Activated naive CD4-positive, alpha-beta T cell treated with Interleukin-2 at 50 U/mL for 16 hours (primary cell): ENCODE results near the gene ITGA3.
"Not testable (repeated sequence)": the region's sequence is repeated elsewhere in the genome, so short reads cannot be mapped to it uniquely, and the experiment has no call there.

Experiments
- DNase-seq: peaks from one replicate; pipeline ENCODE4 v3.0.0-alpha.2; 2020

The ITGA3 gene

DNA sequence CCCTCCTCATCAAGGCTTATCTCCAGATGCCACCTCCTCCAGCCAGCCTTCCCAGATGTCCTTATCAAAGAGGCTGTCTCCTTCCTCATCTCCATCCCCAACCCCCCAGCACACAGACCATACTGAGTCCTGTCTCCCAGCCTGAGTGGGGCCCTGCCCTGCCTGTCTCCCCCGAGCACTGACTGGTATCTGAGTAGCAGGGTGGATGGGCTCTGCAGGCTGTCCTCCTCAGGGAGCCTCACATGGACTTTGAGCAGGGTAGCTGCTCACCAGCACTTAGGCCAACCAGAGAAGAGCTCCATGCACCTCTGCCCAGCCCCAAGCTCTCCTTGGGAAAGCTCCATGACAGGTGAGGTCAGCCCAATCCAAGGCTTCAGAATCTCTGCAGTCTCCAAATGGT, 20.0 kb upstream of the ITGA3 start:
- no peak for DNase-seq

DNA sequence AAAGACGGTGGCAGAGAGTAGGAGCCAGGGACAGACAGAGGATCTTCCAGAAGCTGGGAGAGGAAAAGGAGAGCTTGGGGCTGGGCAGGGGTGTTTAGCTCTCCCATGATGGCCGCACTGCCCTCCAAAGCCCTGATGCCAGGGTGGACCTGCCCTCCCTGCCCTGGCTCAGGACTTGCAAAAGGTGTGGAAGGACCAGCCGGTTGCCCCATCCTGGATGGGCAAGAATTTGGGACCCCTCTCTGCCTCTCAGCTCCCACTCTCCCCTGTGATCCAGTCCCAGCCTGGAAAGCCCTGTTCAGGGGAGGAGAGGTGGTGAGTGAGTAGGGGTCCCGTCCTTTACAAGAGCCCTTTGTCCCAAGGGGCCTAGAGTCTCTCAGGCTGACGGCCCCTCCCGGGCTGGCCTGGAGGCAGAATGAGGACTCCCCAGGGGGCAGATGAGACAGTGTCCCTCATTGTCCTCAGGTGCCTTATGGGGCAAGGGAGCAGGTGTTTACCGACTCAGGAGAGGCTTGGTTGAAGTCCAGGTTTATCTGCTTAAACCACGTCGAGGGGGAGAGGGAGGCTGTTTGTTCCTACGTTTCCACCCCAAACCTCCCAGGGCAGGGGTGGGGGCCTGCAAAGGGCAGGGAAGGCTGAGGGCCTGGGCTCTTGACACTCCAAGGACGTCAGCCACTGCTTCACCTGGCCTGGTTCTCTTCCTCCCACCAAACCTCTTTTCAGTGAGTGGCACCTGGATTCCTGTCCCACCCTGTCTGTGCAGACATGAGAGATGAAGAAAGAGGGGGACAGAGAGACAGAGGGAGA, 19.3 kb upstream of the ITGA3 start:
- DNase-seq = no peak

DNA sequence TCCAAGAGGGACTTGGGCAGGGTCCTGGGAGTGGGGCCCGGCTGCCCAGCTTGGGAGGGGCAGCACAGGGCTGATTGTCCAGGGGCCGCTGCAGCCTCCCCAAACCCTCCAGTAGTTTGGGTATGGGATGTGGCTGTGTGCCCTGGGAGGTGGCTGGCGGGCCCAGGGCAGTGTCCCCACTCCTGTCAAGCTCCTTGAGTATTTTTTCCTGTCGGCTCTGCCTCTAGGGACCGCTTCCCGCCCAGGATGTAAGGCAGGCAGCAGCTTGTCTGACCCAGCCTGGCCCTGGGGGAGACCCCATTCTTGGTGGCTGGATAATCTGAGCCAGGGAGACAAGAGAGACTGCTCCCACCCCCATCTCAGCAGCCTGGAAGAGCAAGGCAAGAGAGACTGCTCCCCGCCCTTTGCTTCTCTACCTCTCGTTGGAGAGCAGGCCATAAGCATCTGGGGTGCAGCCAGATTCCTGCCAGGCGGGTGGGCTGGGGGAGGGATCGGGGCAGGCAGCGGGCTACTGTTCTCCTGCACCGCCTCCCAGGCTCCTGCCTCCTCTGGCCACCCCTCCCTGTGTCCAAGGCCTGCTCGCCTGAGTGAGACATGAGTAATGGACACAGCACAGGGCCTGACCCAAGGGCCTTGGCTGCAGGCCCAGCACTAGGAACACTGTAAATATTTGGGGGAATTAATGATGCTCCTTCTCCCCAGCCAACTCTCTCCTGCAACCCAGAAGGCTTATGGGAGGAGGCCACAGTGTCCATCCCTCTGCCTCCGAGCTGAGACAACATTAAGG, 18.4 kb upstream of the ITGA3 start:
- DNase-seq = no peak

DNA sequence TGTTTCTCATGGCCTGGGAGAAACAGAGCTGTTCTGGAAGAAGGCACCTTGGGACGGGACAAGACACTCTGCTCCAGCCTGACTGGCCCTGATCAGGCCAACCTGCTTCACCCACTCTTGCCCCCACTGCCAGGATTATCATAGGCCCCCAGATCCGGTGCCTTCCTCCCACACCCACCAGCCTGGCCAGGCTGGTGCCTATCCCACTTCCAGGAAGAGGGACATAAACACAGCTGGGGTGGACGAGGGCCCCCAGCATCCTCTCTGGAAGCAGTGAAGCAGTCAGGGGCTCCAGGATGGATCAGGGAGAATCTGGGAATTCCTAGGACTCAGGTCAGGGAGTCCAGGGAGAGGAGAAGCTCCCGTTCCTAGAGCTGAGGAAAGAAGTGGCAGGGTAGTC, 16.9 kb upstream of the ITGA3 start:
- DNase-seq = no peak

DNA sequence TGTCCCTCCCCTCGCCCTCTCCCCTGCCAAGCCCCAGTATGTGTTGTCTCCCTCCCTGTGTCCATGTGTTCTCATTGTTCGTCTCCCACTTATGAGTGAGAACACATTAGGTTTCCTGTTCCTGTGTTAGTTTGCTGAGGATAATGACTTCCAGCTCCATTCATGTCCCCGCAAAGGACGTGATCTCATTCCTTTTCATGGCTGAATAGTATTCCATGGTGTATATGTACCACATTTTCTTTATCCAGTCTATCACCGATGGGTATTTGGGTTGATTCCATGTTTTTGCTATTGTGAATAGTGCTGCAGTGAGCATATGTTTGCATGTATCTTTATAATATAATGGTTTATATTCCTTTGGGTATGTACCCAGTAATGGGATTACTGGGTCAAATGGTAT, 15.4 kb upstream of the ITGA3 start:
- not testable (repeated sequence) for DNase-seq

DNA sequence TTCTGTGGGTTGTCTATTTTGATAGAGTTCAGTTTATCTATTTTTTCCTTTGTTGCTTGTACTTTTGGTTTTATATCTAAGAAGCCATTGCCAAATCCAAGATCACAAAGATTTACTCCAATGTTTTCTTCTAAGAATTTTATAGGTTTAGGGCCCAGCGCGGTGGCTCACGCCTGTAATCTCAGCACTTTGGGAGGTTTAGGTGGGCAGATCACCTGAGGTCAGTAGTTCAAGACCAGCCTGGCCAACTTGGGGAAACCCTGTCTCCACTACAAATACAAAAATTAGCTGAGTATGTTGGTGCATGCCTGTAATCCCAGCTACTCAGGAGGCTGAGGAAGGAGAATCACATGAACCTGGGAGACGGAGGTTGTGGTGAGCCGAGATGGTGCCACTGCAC, 13.7 kb upstream of the ITGA3 start:
- no peak for DNase-seq

DNA sequence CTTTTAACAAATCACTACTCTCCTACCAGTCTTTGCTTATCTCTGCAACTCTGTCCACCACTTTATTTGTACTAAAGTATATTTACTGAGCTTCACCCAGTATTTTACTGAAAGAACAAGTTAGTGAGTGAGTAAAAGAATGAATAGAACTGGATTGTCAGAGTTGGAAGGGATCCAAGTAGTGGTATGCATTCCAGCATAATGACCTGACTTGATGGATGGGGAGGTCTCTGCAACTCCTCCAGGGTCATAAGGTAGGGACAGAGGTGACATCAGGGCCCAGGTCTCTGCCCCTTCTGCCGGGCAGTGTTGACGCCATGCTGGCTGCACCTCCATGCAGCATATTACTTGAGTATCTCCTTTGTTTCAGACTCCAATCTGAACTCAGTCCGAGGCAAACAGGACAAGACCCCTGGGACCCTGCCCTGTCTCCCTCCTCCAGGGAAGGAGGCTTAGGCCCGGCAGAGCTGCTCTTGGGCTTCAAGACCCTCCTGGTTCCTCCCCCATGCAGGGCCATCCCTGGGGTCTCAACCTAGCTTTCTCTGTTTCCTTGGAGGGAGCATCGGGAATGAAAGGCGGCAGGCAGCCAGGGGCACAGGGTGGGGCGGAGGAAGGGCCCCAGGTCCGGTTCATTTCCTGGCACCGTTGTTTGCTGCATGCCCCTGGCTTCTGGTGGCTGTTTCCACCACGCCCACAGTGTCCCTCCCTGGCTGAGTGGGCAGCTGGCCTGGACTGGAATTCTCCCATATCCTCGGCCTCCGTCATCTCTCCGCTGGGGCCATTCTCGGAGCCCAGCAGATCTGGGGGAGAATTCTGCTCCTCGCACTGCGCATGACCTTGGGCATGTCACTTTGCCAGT, 12.4 kb upstream of the ITGA3 start:
- no peak for DNase-seq

DNA sequence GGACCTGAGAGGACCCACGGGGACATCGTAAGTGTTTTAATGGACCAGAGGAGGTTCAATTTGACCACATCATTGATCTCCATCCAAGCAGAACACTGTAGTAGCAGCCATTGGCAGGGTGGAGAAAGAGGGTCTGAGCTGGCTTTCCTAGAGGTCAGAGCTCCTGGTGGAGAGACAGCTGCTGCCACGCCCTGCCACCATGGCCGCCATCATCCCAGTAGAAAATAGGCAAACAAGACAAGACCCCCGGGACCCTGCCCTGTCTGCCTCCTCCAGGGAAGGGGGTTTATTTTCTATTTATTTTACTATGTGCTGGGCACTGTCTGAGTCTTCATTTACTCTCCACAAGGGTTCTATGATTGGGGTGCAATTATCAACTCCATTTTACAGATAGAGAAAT, 11.4 kb upstream of the ITGA3 start:
- no peak for DNase-seq

DNA sequence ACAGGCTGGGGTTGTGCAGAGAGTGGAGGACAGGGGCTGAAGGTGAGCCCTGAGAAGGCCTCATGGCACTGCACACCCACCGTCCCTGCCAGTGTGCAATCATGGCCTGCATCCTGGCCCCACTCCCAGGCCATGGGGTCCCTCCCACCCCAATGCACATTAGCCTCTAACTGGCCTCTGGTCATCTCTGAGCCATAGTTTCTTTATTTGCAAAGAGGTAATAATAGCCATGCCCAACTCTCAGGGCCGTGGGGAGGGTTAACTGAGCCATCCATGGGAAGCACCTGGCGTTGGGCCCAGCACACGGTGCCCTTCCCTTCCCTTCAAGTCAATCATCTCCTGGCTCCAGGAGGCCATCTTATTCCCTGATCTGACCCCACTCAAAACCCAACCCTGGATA, 10.8 kb upstream of the ITGA3 start:
- no peak for DNase-seq

DNA sequence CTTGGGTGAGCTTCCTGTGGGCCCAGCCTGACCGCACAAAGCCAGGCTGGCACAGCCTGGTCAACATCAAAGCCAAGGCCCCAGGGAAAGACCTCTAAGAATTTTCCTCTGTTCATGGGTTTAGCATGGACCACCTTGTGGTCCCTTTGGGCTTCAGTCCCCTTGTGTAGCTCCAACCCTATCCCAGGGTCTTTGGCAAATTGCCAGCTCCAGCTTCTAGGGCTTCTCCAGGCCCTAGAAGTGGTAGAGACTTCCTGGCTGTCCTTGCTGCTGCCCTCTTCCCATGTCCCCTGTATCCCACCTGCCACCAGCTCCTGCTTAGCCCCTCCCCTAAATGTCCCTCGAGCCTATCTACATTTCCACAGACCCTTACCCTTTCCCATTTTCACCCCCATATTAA, 9.7 kb upstream of the ITGA3 start:
- no peak for DNase-seq

DNA sequence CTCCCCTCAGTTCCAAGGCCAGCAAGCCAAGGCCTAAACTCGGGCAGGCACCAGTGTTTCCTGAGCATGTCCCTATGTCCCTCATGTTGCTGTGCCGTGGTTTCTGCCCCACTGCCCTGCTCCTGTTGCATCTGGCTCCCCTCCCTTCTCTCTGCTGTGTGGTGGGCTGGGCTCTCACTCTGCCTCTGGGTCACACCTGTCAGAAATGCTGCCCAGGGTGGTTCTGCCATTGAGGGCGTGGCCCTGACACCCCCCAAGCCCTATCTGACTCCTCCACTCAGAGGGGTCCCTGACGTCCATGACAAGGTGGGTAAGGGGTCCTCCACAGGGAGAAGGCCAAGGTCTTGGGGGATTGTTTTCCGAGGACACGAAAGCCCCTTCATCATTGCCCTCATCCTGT, 9.2 kb upstream of the ITGA3 start:
- DNase-seq = no peak

DNA sequence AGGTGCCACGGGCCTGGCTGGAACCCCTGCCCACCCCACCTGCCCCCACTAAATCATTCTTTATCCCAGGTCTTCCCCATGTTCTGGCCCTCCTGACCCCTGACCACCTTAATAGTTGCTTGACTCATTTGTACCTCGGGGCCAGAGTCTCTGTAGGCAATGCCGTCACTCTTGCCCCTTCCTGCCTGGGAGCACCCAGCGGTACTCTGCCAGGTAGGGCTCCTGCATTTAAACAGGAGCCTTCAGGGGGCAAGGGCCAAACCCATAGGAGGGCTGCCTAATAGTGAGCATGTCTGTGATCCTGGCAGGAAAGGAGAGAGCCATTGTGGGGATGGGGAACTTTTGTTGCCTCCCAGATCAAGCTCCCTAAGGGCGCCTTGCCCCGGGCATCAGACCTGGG, 8.8 kb upstream of the ITGA3 start:
- no peak for DNase-seq

DNA sequence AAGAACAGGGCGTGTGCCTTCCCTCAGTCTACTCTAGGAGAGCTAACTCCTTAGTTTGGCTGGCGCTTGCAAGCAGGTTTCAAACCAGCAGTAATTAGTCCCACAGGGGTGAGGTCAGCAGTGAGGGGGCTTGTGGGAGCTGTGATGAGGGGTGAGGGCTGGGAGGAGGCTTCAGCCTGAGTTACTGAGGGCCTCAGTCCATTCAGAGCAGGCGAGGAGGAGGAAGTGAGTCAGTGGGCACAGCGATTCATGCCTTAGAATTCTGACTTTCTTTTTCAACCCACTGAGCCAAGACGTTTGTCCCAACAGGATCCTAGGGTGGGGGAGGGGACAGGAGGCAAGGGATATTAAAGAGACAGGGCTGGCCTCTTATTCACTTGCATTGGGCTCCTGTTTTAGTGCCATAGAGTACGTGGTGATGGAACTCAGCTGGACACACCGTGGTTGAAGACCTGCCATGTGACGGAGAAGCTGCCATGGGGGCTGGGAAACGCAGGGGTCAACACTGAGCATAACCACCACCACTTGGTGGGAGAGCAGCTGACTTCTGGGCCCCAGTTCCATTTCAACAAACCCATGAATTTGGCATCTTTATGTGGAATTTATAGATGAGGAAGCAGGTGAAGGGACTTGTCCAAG, 8.3 kb upstream of the ITGA3 start:
- DNase-seq = no peak

DNA sequence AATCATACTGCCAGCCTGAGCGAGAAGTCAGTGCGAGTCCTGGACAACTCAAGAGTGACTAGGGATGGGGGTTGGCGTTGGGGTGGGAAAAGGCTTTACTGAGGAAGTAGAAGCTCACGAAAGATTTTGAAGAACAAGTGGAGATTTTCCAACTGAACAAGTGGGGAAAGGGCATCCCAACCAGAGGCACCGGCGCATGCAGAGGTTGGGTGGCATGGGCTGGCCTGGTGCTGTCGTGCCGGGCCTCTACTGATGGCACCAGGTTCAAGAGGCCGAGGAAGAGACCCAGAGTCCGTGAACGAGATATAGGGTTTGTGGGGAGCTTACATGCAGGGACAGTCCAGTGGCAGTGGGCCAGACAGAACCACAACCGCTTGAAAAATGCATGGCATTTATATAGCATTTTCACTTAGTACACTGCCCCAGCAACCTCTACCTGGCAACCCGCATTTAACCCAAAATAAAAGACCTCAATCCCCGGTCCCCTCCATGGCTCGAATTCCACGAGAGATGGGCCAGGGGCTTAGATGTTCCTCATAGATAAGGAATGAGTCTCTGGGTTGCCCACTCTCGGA, 7.7 kb upstream of the ITGA3 start:
- DNase-seq = no peak

DNA sequence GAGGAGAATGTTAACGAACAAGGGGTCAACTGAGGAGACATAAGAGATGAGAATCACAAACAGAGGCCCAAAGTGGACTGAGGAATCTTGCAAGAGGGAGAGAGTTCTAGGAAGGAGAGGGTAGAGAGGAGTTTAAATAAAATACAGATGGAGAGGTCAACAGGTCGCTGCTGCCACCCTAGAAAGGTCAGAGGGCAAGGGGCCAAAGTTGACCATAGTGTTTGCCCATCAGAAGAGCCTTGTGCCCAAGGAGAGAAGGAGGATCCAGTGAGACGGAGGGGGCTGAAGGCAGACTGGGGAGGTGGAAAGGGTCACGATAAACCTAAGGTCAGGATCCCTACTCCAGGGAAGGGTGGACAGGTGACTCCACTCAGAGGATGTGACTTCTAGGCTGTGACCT, 6.9 kb upstream of the ITGA3 start:
- DNase-seq = no peak

DNA sequence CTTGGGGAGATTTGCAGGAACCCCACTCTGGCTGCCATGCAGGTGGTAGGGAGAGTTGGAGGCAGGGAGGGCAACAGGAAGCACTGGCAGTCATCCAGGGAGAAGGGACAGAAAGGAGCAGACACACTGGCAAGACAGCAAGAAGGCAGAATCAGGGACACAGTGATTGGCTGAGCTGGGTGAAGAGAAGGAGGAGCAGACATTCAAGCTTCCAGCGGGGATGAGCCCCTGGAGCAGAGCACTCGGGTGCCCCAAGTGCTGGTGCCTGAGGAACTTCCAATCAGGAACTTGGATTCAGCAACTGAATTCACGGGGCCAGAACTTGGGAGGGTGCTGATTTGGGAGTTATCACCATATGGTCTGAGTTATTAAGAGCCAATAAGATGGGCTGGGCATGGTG, 6.3 kb upstream of the ITGA3 start:
- DNase-seq = no peak

DNA sequence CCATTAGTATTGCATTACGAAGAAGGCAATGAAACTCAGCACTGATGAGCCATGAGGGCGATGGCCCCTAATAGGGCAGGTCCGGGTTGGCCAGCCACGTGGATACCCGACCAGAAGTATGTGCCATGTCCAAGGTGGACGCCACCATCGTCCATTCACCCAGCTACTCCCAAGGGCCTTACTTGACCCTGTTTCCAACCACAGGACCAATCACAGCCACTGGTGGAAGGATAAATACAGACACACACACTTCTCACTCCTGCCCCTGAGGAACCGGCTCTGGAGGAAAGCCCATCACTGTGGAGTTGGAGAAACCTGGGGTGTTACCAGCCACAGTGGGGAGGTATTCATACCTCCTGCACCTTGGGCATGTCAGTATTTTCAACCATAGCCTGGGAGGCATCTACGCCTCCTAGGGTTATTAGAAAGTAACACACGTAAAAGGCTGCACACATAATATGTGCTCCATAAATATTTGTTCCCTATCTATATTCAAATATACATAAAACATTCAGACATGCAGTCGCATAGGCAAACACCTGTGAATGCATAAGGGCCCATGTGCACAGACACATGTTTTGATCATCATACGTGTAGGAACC, 5.4 kb upstream of the ITGA3 start:
- no peak for DNase-seq

DNA sequence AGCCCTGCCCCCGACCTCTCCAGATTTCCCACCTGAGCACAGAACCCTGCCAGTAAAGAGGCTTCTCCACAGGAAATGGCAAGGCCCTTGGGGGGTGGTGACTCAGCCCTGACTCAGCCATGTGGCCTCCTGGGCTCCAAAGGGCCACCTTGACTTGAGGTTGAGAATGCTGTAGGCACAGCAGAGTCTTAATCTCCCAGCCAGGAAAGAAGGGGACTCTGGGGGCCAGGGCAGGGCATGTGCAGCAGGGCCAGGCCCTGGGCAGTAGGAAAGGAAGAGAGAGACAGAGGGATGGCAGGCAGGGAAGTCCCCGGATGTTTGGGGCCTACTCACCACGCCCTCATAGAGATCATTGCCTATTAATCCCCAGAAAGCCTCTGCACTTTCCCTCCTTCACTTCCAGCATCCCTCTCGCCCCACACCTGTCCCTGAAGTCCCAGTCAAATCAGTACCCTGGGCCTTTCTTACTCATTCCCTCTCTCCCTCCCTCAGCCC, 4.8 kb upstream of the ITGA3 start:
- DNase-seq = peak; percentile 68

DNA sequence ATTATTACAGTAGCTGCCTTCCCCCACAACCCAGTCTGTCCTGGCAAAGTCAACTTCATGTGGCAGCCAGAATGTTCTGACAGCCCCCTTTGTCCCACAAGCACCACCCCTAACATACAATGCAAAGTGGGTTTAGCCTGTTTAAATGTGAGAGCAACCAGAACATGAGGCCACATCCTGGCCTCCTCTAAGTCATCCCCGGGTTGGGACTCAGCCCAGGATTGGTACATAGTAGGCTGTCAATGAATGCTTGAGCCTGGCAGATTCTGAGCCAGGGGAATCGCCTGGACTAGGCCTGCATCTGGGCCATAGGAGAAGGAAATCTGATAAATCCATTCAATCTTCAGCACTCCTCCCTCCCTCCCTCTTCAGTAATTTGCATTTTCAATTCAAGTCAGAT, 4.3 kb upstream of the ITGA3 start:
- DNase-seq = no peak

DNA sequence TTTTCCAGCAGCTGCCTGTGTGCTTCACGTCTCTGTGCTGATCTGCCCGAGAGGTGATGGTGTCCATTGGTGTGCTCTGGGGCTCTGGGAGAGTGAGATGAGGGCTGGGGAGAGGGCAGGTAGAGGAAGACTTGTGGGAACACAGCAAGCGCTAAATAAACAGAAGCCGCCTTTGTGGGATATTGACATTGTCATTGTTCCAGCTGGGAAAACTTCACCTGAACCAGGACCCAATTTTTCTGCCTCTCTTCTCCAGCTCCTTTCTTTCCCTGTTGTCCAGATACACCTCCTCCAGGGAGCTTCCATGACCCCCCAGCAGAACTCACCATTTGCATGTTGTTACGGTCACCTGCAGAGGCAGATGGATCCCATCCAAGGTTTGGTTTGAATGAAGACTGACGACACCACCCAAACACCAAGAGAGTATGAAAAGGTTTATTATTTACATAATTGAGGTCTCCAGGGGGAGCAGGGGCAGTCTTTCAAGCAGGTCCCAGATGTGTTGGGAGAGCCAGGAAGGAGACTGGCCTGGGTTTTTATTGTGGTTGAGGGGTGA, 3.6 kb upstream of the ITGA3 start:
- DNase-seq = no peak

DNA sequence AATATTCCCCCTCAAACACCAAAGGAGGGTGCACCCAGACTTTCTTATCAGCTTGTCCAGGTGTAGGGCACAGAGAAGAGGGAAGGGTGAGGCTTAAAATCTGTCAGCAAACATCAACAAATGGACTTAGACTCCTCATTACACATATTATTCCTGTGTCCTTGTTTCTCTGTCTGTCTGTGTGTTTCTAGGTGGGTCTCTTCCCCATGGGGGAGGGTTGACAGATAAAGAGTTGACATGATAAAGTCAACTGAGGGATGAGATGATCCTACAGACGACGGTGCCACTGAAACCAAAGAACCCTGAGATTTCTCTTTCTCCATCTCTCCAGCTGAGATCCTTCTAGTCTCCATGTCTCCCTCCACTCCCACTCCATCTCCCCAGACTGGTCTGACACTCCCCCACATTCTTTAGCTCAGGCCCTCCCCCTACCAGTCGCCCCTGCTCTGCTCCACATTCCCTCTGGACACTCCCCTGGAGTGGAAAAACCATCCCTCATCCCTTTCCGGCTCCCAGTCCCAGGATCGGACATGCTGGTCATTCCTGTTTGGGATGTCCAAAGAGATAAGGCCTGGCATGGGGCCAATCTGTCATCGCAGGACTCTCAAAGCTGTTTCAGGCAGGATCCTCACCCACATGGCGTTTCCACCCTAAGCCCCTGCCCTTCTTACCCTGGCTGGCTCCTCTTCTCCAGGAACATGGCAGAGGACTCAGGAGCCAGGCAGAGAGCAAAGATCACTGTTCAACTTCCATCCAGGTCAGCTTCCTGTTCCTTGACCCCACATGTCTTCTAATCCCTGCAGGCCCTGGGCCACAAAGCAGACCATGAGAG, 2.9 kb upstream of the ITGA3 start:
- DNase-seq = no peak
